ENCODE measurements around the gene CTDP1. TPM values are rescaled to one million over a fixed set of nuclear protein-coding genes. Genes with fewer than 3 reads are reported as not detected.
A peak's percentile ranks its signal among the peaks of the same experiment; 100 is the strongest.

CTDP1 gene
- total RNA-seq, 4 donors from 2014 or later, result 33.9 to 42.2 (median 38.9) TPM

DNA sequence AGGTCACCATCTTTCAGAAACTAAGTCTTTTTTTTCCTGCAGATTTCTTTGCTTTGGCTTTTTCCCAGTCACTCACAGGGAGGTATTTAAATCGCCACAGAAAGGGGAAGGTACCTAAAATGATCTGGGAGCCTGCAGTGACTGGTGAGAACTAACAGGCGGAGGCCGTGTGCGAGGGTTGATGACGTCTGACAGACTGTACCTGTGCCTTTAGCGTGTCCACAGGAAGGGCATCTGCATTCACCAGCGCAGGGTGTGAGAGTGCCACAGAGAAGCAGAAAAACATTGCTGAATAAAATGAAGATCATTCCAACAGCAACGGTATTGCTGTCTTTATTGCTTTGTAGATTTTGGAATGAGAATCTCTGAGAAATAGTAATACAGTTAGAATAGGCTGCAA is 5.7 kb downstream of the CTDP1 start:
- TF ChIP-seq, protein P1, sequence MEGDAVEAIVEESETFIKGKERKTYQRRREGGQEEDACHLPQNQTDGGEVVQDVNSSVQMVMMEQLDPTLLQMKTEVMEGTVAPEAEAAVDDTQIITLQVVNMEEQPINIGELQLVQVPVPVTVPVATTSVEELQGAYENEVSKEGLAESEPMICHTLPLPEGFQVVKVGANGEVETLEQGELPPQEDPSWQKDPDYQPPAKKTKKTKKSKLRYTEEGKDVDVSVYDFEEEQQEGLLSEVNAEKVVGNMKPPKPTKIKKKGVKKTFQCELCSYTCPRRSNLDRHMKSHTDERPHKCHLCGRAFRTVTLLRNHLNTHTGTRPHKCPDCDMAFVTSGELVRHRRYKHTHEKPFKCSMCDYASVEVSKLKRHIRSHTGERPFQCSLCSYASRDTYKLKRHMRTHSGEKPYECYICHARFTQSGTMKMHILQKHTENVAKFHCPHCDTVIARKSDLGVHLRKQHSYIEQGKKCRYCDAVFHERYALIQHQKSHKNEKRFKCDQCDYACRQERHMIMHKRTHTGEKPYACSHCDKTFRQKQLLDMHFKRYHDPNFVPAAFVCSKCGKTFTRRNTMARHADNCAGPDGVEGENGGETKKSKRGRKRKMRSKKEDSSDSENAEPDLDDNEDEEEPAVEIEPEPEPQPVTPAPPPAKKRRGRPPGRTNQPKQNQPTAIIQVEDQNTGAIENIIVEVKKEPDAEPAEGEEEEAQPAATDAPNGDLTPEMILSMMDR (IDR thresholded peaks at IDR 0.05), result no peak
- TF ChIP-seq POLR2A (IDR thresholded peaks at IDR 0.05), result no peak
- intact Hi-C loops (cut with DNase I; ENCODE audit: low total_unique reads), result no loop called here
- no peak overlapping the region for H3K4me3 ChIP-seq (ENCODE audit: low read depth, poor library complexity, severe bottlenecking)
- DNase-seq (ENCODE audit: low spot score in 2 of 2), result peak in 1 of 2 donors; percentile 56
- 75 to 77% methylated on average over 8 of the region's 8 CpGs for WGBS, 2 donors

DNA sequence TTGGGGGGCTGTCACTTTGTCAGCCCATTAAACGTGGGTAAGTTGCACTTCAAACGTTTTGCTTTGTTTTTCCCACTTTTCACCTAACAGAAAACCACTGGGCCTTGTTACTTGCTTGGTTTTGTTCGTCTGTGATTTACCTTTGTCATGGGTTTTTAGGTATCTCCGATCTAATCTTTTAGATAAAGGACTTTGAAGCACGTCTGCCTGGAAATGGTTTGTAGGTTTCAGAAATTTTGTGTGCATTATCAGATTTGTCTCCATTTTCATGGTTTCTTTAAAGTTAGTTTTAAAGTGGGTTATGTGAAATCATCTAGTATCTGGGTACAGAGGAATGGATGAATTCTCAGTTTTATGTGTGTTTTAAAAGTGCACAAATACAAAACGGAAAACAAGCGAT is 6.4 kb downstream of the CTDP1 start:
- intact Hi-C loops (cut with DNase I; ENCODE audit: low total_unique reads), result no loop called here

DNA sequence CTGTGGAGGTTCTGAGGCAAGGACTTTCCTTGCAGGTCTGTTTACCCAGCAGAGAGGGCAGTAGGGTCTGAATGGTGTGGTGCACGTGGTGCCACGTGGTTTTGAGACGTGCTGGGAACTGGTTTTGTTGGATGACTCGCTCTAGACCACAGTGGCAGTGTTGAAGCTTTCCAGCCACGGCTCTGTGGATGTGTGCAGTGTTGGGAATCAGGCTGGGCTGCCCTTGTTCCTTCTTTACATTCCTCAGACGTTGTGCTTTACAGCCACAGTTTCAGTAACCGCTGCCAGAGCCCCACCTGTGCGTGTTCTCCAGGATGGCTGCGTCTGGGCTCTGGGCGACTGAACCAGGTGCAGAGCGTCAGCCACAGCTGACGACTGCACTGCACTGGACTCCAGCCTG is 8.2 kb downstream of the CTDP1 start:
- intact Hi-C loops (cut with DNase I; ENCODE audit: low total_unique reads), result no loop called here
- 81 to 83% methylated on average over 12 of the region's 12 CpGs for WGBS, 2 donors
- DNase-seq (ENCODE audit: low spot score in 2 of 2), result peak in 1 of 2 donors; percentile 80
- no peak overlapping the region for H3K4me3 ChIP-seq (ENCODE audit: low read depth, poor library complexity, severe bottlenecking)
- TF ChIP-seq POLR2A (IDR thresholded peaks at IDR 0.05), result no peak
- TF ChIP-seq, protein P1 (IDR thresholded peaks at IDR 0.05), result no peak

More for the DNA sequence above, 6.4 kb downstream of the CTDP1 start:
- TF ChIP-seq, protein P1 (IDR thresholded peaks at IDR 0.05), result no peak
- no peak for TF ChIP-seq POLR2A (IDR thresholded peaks at IDR 0.05)
- no peak for DNase-seq (ENCODE audit: low spot score in 2 of 2)
- H3K4me3 ChIP-seq (ENCODE audit: low read depth, poor library complexity, severe bottlenecking), result no peak overlapping the region
- WGBS, 2 donors, result 83% methylated on average over 7 of the region's 7 CpGs

DNA sequence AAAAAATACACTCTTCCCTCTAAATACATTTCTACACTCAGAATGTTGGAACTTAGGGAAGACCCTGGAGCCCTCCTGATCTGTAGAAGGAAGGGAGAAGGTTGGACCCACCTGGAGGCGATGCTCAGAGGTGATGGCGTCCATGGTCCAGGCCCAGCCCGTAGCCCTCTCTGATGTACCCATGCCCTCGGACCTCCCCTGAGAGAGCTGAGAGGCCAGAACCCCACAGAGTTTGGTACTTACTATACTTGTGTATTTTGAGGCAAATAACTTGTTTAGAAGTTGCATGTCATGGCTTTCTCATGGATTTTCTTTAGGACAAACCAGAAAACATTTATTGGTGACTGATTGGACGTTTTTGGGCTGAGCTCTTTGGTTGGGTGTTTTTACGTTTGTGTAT is 10.5 kb downstream of the CTDP1 start:
- WGBS, 2 donors, result 89% methylated on average over 6 of the region's 6 CpGs
- intact Hi-C loops (cut with DNase I; ENCODE audit: low total_unique reads), result no loop called here
- TF ChIP-seq, protein P1 (IDR thresholded peaks at IDR 0.05), result no peak
- no peak for TF ChIP-seq POLR2A (IDR thresholded peaks at IDR 0.05)
- H3K4me3 ChIP-seq (ENCODE audit: low read depth, poor library complexity, severe bottlenecking), result no peak overlapping the region
- DNase-seq (ENCODE audit: low spot score in 2 of 2), result peak in 1 of 2 donors; percentile 60

DNA sequence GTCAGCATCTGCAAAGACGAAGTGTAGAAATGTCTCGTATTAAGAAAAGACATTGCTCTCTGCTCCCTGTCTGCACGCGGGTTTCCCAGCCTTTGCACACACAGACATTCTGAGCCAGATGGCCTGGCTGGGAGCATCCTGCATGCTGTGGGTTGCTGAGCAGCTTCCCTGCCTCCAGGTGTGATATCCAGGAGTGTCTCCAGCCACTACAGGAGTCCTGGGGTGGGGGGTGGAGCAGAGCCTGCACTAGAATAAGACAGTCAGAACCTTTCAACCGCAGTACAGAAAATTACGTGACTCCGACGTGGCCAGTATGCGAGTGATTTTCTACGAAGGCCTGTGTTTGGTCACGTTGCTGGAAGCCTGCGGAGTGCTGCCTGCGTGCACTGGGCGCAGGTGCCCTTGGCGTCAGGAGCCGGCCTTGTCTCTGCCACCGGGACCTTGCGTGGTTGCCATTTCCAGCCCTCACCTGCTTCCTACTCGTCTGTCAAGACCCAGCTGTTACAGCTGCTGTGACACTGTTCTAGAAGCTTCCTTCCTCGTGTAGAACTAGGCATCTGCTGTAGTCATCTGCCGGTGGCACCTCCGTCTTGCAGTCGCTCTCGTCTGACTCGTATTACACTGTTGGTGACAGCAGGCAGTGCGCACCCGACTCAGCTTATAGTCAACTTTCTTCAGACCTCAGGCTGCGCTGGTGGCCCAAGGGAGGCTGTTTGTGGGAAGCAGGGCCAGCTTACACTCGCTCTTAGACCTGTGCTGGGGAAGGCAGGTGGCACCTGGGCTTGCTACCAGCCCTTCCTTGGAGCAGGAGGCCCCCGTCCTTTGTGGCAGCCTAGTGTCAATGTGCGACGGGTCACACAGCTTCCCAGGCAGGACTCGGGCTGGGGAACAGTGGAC is 11.2 kb downstream of the CTDP1 start:
- intact Hi-C loops (cut with DNase I; ENCODE audit: low total_unique reads), result no loop called here
- WGBS, 2 donors, result 85 to 86% methylated on average over 29 to 33 of the region's 33 CpGs
- no peak for TF ChIP-seq POLR2A (IDR thresholded peaks at IDR 0.05)
- TF ChIP-seq, protein P1 (IDR thresholded peaks at IDR 0.05), result no peak
- H3K4me3 ChIP-seq (ENCODE audit: low read depth, poor library complexity, severe bottlenecking), result no peak overlapping the region
- peak in 1 of 2 donors; percentile 50 for DNase-seq (ENCODE audit: low spot score in 2 of 2)

Measured in lower leg skin (tissue), 4 donors.